ENCODE data around the gene TAF4B. TPM values are rescaled to one million over a fixed set of nuclear protein-coding genes. Genes with fewer than 3 reads are reported as not detected.

Gene TAF4B

Small RNAs within 50 kb of the gene (small RNA-seq; reads per million reads assigned to genes)
- gene RNU6-1289P (ENCODE audit: low read depth) = not detected
